WTC11 (cell line): ENCODE data around the gene TPCN2. TPM values are rescaled to one million over a fixed set of nuclear protein-coding genes. Genes with fewer than 3 reads are reported as not detected.

ENCODE experiments used
- ATAC-seq: fragments of 200-7000 bp; cut with Tn5 transposase; 2 replicates; pipeline ENCODE4 v1.10.0; 2021; ENCODE audit warnings: mild to moderate bottlenecking, moderate library complexity
- CTCF ChIA-PET: fragments of 300-600 bp; sonication (Branson Sonifier 250); formaldehyde crosslinking; loops from one replicate; lab custom pipeline; 2021; ENCODE audit warnings: antibody characterized with exemption; lab: Charles Lee
- POLR2A ChIA-PET: fragments of 350-600 bp; sonication (Branson Sonifier 250); formaldehyde crosslinking; loops from one replicate; lab custom pipeline; 2021; ENCODE audit warnings: antibody characterized with exemption; lab: Charles Lee
- DNase-seq: peaks from one replicate; pipeline ENCODE4 v3.0.0; 2021; ENCODE audit warnings: low spot score
- H3K27ac Mint-ChIP-seq: 2 replicates; pipeline ENCODE4 v1.8.0; 2021; ENCODE audit warnings: mixed read lengths
- H3K27me3 Mint-ChIP-seq: 2 replicates; pipeline ENCODE4 v1.8.0; 2021; ENCODE audit warnings: low read depth, mild to moderate bottlenecking, moderate library complexity, mixed read lengths
- H3K36me3 Mint-ChIP-seq: 2 replicates; pipeline ENCODE4 v1.8.0; 2021; ENCODE audit warnings: mixed read lengths
- H3K4me1 Mint-ChIP-seq: 2 replicates; pipeline ENCODE4 v1.8.0; 2022; ENCODE audit warnings: mixed read lengths
- H3K4me3 Mint-ChIP-seq: 2 replicates; pipeline ENCODE4 v1.8.0; 2021; ENCODE audit warnings: mild to moderate bottlenecking, moderate library complexity, mixed read lengths
- H3K9me3 Mint-ChIP-seq: 2 replicates; pipeline ENCODE4 v1.8.0; 2021; ENCODE audit warnings: mixed read lengths
- AFF4 ChIP-seq: sonication (generic); formaldehyde crosslinking; IDR thresholded peaks from 2 replicates; pipeline ENCODE4 v1.8.1; 2023; ENCODE audit warnings: mild to moderate bottlenecking, missing genetic modification reagents, borderline replicate concordance
- ATF3 ChIP-seq: sonication (generic); formaldehyde crosslinking; conservative IDR thresholded peaks from 2 replicates; pipeline ENCODE4 v1.8.1; 2022; ENCODE audit warnings: mild to moderate bottlenecking, missing genetic modification reagents
- ATF6 ChIP-seq: sonication (generic); formaldehyde crosslinking; IDR thresholded peaks from 2 replicates; pipeline ENCODE4 v1.8.1; 2023; ENCODE audit warnings: mild to moderate bottlenecking, missing genetic modification reagents
- CREB1 ChIP-seq: sonication (generic); formaldehyde crosslinking; IDR thresholded peaks from 2 replicates; pipeline ENCODE4 v1.8.0; 2023; ENCODE audit warnings: mild to moderate bottlenecking, missing genetic modification reagents
- CREM ChIP-seq: sonication (generic); formaldehyde crosslinking; IDR thresholded peaks from 2 replicates; pipeline ENCODE4 v1.8.1; 2022; ENCODE audit warnings: mild to moderate bottlenecking, missing genetic modification reagents, moderate library complexity
- ERG ChIP-seq: fragments of 250-450 bp; sonication (Bioruptor Pico); IDR thresholded peaks from 2 replicates; pipeline ENCODE4 v1.8.0; 2021; ENCODE audit warnings: mild to moderate bottlenecking
- FOXP1 ChIP-seq: sonication (generic); formaldehyde crosslinking; IDR thresholded peaks from 2 replicates; pipeline ENCODE4 v1.8.0; 2022; ENCODE audit warnings: missing genetic modification reagents, mild to moderate bottlenecking, moderate library complexity, borderline replicate concordance
- GTF2I ChIP-seq: fragments of 250-450 bp; sonication (Bioruptor Pico); conservative IDR thresholded peaks from 2 replicates; pipeline ENCODE4 v1.4.0; 2021; ENCODE audit warnings: mild to moderate bottlenecking
- HMGXB4 ChIP-seq: sonication (generic); formaldehyde crosslinking; IDR thresholded peaks from 2 replicates; pipeline ENCODE4 v1.8.1; 2023; ENCODE audit warnings: mild to moderate bottlenecking, moderate library complexity, missing genetic modification reagents
- JUN ChIP-seq: sonication (generic); formaldehyde crosslinking; IDR thresholded peaks from 2 replicates; pipeline ENCODE4 v1.8.0; 2023; ENCODE audit warnings: mild to moderate bottlenecking, missing genetic modification reagents
- MAX ChIP-seq: sonication (generic); formaldehyde crosslinking; IDR thresholded peaks from 2 replicates; pipeline ENCODE4 v1.8.0; 2022; ENCODE audit warnings: mild to moderate bottlenecking, missing genetic modification reagents
- MYBL2 ChIP-seq: sonication (generic); formaldehyde crosslinking; IDR thresholded peaks from 2 replicates; pipeline ENCODE4 v1.8.1; 2023; ENCODE audit warnings: mild to moderate bottlenecking, moderate library complexity, missing genetic modification reagents
- PRDM15 ChIP-seq: sonication (generic); formaldehyde crosslinking; IDR thresholded peaks from 2 replicates; pipeline ENCODE4 v1.8.0; 2022; ENCODE audit warnings: missing genetic modification reagents
- PRRX2 ChIP-seq: fragments of 250-450 bp; sonication (Bioruptor Pico); IDR thresholded peaks from 2 replicates; pipeline ENCODE4 v1.8.0; 2021; ENCODE audit warnings: mild to moderate bottlenecking
- SMAD3 ChIP-seq: sonication (generic); formaldehyde crosslinking; IDR thresholded peaks from 2 replicates; pipeline ENCODE4 v1.8.0; 2022; ENCODE audit warnings: missing genetic modification reagents, mild to moderate bottlenecking, borderline replicate concordance
- SP1 ChIP-seq: sonication (generic); formaldehyde crosslinking; conservative IDR thresholded peaks from 2 replicates; pipeline ENCODE4 v1.8.1; 2022; ENCODE audit warnings: missing genetic modification reagents
- TEAD4 ChIP-seq: sonication (generic); formaldehyde crosslinking; IDR thresholded peaks from 2 replicates; pipeline ENCODE4 v1.8.0; 2022; ENCODE audit warnings: mild to moderate bottlenecking, missing genetic modification reagents
- ZNF232 ChIP-seq: sonication (generic); formaldehyde crosslinking; IDR thresholded peaks from 2 replicates; pipeline ENCODE4 v1.8.0; 2022; ENCODE audit warnings: mild to moderate bottlenecking, missing genetic modification reagents
- ZNF263 ChIP-seq: sonication (generic); formaldehyde crosslinking; IDR thresholded peaks from 2 replicates; pipeline ENCODE4 v1.8.1; 2022; ENCODE audit warnings: low read depth, mild to moderate bottlenecking, moderate library complexity, missing genetic modification reagents
- ZNF317 ChIP-seq: sonication (generic); formaldehyde crosslinking; IDR thresholded peaks from 2 replicates; pipeline ENCODE4 v1.8.1; 2023; ENCODE audit warnings: low read depth, mild to moderate bottlenecking, moderate library complexity, missing genetic modification reagents, borderline replicate concordance
- total RNA-seq: library from RNA; stranded (reverse); gene quantifications from 3 replicates; pipeline ENCODE4 v1.2.3, GENCODE V29; 2021

The TPCN2 gene
- total RNA-seq, 1 experiment from 2014 or later: 24.6 TPM

- Mint-ChIP-seq H3K36me3 (no peaks in the 10 kb centered on the region), H3K9me3 (no peaks in the 10 kb centered on the region), H3K4me1 (peaks cover 40% of the 10 kb centered on the region), H3K4me3 (peak overlapping the region; percentile 60), H3K27me3 (no peaks in the 10 kb centered on the region), H3K27ac (peak overlapping the region; percentile 83)
- ChIA-PET POLR2A (interaction anchor here (0.7 to 0.9 kb wide), 2 partner anchors 35 to 144 kb away, joined by 3 to 6 read pairs; partner anchors contain the start of genes IGHMBP2, MRGPRF and MRPL21), CTCF (interaction anchor here (0.7 to 3.4 kb wide), 15 partner anchors 12 to 250 kb away, joined by 3 to 18 read pairs (median 5); partner anchors contain the start of gene MRGPRF)
- ATAC-seq: no peak
- TF ChIP-seq ATF6 (CRISPR knock-in tag) (no peak), ZNF232 (no peak), PRRX2 (CRISPR knock-in tag) (no peak), AFF4 (no peak), HMGXB4 (CRISPR knock-in tag) (no peak), PRDM15 (no peak), ATF3 (CRISPR knock-in tag) (no peak), CREM (CRISPR knock-in tag) (no peak)
- no peak for DNase-seq
Observed at GRCh38 chr11:69048031-69048693, 570 bp upstream of the TPCN2 start.

- ChIA-PET CTCF (interaction anchor here (1.0 to 3.4 kb wide), 8 partner anchors 22 to 274 kb away, joined by 4 to 18 read pairs (median 6); partner anchors contain the start of gene MRGPRF), POLR2A (no interaction called here)
- no peaks in the 10 kb centered on the region for H3K27me3 Mint-ChIP-seq
- peaks cover 2% of the 10 kb centered on the region; the same call in 1 of the 2 replicates for H3K36me3 Mint-ChIP-seq
- ATAC-seq (no peak), DNase-seq (no peak)
- H3K9me3 Mint-ChIP-seq: no peaks in the 10 kb centered on the region
- H3K4me1 Mint-ChIP-seq: peaks cover 33% of the 10 kb centered on the region
- peak overlapping the region; percentile 77 for H3K4me3 Mint-ChIP-seq
- peak overlapping the region; percentile 45; the same call in 1 of the 2 replicates for H3K27ac Mint-ChIP-seq
- TF ChIP-seq SMAD3 (CRISPR knock-in tag) (no peak), ATF3 (CRISPR knock-in tag) (no peak), GTF2I (CRISPR knock-in tag) (no peak), CREM (CRISPR knock-in tag) (no peak), TEAD4 (CRISPR knock-in tag) (no peak), ERG (no peak), CREB1 (CRISPR knock-in tag) (no peak), MAX (CRISPR knock-in tag) (no peak), FOXP1 (no peak), SP1 (no peak), ZNF263 (CRISPR knock-in tag) (no peak), ZNF317 (CRISPR knock-in tag) (no peak), JUN (CRISPR knock-in tag) (no peak), MYBL2 (CRISPR knock-in tag) (no peak)
Observed at GRCh38 chr11:69049490-69049867, 747 bp downstream of the TPCN2 start.
